ENCODE measurements around the gene TIPIN.
A peak's percentile ranks its signal among the peaks of the same experiment; 100 is the strongest.

Gene TIPIN

DNA sequence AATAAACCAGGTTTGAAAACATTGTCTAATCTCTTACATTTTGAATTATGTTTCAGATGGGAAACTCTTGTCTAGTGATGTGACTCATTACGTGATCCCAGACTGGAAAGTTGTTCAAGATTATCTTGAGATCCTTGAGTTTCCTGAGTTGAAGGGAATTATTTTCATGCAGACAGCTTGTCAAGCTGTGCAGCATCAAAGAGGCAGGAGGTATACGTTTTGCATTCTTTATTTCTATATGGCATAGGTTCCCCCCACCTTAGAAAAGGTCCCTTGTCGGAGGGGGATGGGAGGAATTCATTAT lies 61.6 kb downstream of the TIPIN start:
- DNase-seq, result no peak

DNA sequence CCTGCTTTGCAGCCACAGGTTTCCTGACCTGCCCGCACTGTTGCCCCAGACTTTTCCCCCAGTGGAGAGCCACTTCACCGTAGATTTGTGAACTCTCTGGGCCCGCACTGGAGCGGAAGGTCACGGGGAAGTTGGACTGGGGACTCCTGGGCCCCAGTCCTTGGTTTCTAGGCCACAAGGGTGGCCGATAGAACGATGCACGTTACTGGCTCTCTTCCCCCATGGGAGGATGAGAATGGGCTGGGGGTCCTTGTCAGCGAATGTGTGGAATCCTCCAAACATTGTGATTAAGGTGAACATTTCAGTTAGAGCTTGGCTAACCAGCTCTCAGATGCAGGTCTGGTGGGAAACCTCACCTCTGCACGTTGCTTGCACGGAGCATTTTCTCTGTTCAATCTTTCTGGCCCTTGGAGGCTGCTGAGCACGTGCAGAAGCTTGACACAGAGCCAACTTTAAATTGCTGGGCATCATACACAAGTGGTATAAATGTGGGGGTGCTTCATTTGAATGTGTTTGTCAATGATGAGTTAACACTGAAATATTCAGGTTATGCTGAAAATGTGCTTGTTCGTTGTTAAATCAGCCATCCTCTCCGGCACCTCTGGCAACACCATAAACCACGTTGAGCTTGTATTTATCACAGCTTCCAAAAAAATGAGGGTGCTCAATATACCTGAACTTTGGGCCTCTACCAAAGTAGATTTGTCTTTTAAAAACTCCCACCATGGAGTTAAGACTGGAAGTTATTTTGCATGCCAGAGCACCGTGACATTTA lies 62.1 kb downstream of the TIPIN start:
- peak; percentile 30 to 31 for DNase-seq

DNA sequence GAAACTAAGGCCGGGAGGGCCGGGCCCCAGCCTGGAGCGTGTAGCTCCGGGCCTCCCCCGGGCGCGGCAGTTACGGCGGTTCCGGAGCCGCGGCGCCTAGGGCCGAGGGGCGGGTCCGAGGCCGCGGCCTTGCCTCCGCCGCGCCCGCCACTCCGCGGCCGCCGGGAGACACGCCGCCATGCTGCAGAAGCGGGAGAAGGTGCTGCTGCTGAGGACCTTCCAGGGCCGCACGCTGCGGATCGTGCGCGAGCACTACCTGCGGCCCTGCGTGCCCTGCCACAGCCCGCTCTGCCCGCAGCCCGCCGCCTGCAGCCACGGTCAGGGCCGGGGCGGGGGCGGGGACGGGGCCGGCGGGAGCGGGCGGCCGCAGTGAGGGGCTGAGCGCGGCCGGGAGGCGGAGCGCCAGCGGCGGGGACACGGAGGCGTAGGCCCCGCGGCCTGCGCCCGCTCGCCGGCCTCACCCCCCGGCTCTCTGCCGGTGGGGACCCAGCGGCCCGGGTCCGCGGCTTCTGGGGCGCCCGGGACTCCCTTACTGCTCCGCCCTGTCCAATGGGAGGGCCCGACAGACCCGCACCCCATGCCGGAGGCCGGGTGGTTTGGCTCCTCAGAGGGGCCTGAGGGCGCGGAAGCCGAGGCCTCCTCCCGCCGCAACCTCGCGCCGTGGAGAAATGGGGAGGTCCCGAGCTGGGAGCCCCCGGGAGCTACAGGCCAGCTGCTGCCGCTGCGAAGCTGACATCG lies 62.9 kb downstream of the TIPIN start, which contains the start of gene DIS3L:
Gene DIS3L, plus strand, starts transcription at position 150 of the 738 bp plus-strand sequence. Its CDS starts 29 bp downstream, at position 179.
- DNase-seq, result peak; percentile 62 to 72

DNA sequence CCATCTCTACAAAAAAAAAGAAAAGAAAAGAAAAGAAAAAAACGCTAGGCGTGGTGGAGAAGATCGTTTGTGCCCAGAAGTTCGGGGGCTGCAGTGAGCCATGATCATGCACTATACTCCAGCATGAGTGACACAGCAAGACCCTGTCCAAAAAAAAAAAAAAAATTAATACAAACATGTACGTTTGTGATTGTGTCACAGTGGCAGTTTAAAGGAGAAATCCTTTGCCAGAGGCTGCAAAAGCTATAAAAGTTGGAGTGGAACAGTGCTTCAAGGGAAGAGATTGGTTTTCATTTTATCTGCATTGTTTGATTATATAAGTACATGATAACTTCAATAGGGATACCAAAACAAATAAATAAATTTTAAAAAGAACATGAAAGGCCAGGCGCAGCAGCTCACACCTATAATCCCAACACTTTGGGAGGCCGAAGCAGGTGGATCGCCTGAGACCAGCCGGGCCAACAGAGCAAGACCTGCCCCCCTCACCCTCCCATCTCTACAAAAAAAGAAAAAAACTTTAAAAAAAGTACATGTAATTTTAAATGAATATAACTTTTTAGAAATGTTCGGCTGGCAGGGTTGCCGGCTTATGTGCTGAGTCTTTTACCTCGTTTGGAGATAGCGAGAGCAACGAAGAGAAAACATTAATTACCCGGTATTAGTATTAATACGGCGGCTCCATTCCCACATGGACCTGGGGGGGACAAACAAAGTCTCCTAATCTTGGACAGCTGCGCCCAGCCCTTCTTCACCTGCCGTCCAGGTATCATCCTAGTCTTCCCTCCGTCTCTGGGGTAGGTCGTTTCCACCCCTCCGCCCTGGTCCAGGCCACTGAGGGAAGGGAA lies 63.7 kb downstream of the TIPIN start:
- no peak for DNase-seq

DNA sequence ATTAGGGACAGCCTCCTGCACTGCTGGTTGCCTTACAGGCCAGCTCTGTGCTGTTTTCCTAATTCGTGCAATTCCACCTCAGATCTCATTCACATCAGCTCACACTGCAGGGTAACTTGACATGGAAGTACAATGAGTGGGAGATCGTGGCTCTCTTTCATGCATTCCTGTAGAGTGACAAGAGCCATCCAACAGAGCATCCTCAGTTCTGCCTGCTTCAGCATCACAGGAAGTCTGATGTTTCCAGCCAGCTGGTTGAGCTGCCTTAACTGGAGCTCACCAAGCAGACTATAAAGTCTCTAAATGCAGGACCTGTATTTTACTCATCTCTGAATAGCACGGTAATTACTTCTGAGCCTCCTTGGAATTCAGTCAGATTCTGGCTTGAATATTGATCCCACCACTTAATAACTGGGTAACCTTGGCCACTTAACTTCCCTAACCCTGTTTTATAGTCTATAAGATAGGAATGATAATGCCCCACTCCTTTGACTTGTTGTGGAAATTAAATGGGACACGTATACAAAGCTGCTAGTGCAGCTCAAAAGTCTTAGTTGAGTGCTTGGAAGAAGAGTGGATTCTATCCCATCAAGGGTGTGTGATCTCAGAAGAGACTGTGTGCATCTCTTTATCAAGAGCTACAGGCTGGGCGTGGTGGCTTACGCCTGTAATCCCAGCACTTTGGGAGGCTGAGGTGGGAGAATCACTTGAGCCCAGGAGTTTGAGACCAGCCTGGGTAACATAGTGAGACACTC lies 64.5 kb downstream of the TIPIN start:
- no peak for DNase-seq

DNA sequence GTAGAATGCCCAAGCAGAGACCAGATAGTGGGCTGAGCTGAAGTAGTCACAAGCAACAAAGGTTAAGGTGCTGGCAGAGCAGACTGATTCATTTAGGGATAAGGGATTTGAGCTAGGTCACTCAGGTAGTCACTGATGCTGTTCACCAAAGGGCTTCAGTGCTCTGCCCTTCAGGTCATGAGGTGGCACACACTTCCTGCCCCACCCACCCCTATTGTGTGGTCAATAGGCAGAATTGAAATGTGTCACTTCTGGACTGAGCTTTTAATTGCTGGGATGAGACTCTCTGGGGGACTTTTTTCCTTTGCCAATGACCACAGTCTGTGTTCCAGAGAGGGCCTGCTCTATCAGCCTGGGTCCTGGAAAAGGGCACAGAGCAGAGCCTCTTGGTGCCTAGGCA lies 66.0 kb downstream of the TIPIN start:
- DNase-seq, result no peak

DNA sequence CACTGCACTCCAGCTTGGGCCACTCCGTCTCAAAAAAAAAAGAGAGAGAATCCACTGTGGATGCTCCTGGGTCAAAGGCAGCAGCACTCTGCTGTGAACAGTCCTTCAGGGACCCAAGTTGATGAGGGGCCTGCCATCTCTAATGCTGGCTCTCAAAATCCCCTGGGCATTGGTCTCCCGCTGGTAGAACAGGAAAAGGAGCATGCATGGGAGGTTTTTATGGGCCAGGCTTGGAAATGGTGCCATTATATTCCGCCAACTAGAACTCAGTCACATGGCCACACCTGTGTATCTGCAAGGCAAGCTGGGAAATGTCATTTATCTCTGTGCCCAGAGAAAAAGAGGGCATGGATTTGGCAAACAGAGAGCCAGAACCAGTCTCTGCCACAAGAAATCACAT lies 66.5 kb downstream of the TIPIN start:
- no peak for DNase-seq

DNA sequence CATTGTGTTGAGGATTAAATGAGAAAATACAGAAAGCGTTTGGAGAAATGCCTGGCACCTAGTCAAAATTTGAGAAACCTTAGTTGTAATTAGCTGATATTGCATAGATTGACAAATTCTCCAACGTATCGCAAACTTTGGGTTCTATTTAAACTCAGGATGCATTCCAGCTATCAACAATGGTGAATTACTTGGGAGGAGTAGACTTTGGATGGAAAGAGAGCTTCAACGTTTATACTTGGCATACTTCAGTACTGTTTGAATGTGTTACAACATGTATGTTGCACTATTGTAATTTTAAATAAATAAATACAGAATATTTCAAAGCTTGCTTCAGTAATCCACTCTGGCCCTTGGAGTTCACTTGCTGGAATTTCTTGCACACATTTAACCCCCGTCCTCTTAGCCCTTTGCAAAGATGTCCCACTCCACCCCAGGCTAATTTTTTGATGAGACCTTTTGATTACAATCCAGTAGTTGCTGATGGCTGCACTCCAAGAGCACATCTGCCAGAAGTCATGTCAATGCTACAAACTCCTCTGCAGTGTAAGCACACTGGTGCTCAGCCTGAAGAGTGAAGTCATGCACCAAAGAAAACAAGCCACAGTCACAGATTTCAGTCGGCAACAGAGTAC lies 67.8 kb downstream of the TIPIN start:
- no peak for DNase-seq

DNA sequence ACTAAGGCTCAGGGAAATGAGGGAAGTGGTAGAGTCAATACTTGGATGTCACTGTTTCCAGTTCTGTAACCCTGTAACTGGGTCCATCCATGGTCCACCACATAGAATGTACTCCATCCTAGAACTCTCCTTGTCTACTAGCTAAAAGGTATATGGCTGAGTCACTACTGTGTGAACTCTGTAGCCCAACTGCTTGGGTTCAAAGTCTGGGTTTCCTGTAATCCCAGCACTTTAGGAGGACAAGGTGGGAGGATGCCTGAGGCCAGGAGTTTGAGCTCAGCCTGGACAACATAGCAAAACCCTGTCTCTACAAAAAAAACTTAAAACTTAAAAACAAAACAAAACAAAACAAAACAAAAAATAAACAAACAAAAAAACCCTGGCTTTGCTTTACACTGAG lies 68.4 kb downstream of the TIPIN start:
- no peak for DNase-seq

DNA sequence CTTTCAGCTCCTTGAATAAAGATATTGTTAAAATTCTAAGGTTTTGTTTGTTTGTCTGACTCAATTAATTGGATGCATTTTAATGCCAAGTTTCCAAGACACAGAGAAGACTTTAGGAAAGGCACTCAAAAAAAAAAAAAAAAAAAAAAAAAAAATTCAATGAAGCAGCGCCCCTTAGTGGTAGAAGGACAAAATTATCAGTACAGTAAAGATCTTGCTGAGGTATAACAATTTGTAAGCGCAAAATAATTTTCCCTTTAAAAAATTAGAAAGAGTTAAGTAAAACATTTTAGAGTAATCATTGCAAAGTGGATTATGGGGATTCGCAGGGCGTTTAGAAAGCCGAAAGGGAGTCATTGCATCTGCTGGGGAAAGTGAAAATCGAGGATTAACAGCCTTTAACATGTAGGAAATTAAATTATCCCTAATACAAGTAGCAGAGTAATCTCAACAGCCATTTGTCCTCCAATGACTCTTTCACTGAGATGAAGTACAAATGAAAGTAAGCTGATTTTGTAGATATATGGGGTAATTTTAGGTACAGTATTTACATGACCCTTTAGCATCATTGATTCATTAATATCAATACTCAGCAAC lies 68.9 kb downstream of the TIPIN start:
- DNase-seq, result no peak

Data from stimulated activated CD4-positive, alpha-beta T cell treated with anti-CD3 and anti-CD28 coated beads, Interleukin-2, amount 100 ng/mL, for 24 hours (primary cell).